ENCODE measurements around the gene GHR.

GHR gene

GRCh38 chr5:42604171-42604711, 181.0 kb downstream of the GHR start:
- no peak for DNase-seq (ENCODE audit: low spot score)

- no peak for DNase-seq (ENCODE audit: low spot score)
Observed at GRCh38 chr5:42605490-42605889, 182.3 kb downstream of the GHR start.

- DNase-seq (ENCODE audit: low spot score) = no peak
Observed at GRCh38 chr5:42606464-42606869, 183.2 kb downstream of the GHR start.

GRCh38 chr5:42611437-42611836, 188.2 kb downstream of the GHR start:
- no peak for DNase-seq (ENCODE audit: low spot score)

- no peak for DNase-seq (ENCODE audit: low spot score)
Observed at GRCh38 chr5:42612750-42613366, 189.6 kb downstream of the GHR start.

GRCh38 chr5:42614509-42614908, 191.3 kb downstream of the GHR start:
- peak; percentile 32 for DNase-seq (ENCODE audit: low spot score)

GRCh38 chr5:42620579-42621216, 197.5 kb downstream of the GHR start:
- DNase-seq (ENCODE audit: low spot score) = peak; percentile 5

- DNase-seq (ENCODE audit: low spot score) = no peak
Observed at GRCh38 chr5:42621242-42621641, 198.0 kb downstream of the GHR start.

GRCh38 chr5:42621662-42622061, 198.4 kb downstream of the GHR start:
- no peak for DNase-seq (ENCODE audit: low spot score)

GRCh38 chr5:42624912-42625311, 201.7 kb downstream of the GHR start:
- no peak for DNase-seq (ENCODE audit: low spot score)

- no peak for DNase-seq (ENCODE audit: low spot score)
Observed at GRCh38 chr5:42626462-42626861, 203.2 kb downstream of the GHR start.

- no peak for DNase-seq (ENCODE audit: low spot score)
Observed at GRCh38 chr5:42628821-42629220, 205.6 kb downstream of the GHR start.

- DNase-seq (ENCODE audit: low spot score) = no peak
Observed at GRCh38 chr5:42629284-42629683, 206.0 kb downstream of the GHR start.

- DNase-seq (ENCODE audit: low spot score) = no peak
Observed at GRCh38 chr5:42631241-42631640, 208.0 kb downstream of the GHR start.

GRCh38 chr5:42632354-42632900, 209.2 kb downstream of the GHR start:
- no peak for DNase-seq (ENCODE audit: low spot score)

- DNase-seq (ENCODE audit: low spot score) = no peak
Observed at GRCh38 chr5:42634575-42634974, 211.3 kb downstream of the GHR start.

- DNase-seq (ENCODE audit: low spot score) = peak; percentile 25
Observed at GRCh38 chr5:42636425-42636824, 213.2 kb downstream of the GHR start.

GRCh38 chr5:42636946-42637345, 213.7 kb downstream of the GHR start:
- no peak for DNase-seq (ENCODE audit: low spot score)

- DNase-seq (ENCODE audit: low spot score) = no peak
Observed at GRCh38 chr5:42638972-42639371, 215.7 kb downstream of the GHR start.

GRCh38 chr5:42640835-42641234, 217.6 kb downstream of the GHR start:
- DNase-seq (ENCODE audit: low spot score) = no peak

GRCh38 chr5:42641336-42642005, 218.2 kb downstream of the GHR start:
- DNase-seq (ENCODE audit: low spot score) = peak; percentile 61

- DNase-seq (ENCODE audit: low spot score) = no peak
Observed at GRCh38 chr5:42642006-42642405, 218.8 kb downstream of the GHR start.

GRCh38 chr5:42643360-42643759, 220.1 kb downstream of the GHR start:
- no peak for DNase-seq (ENCODE audit: low spot score)

Measured in kidney tubule cell (primary cell).